Measurements from ENCODE around the gene SLFN12L.

GRCh38 chr17:35568561-35568960, 31.1 kb upstream of the SLFN12L start:
- TF ChIP-seq POLR2A (IDR thresholded peaks at IDR 0.05) (no peak), CTCF (IDR thresholded peaks at IDR 0.05) (no peak)
